HG03354 (cell line): ENCODE data around the gene ULK4.
"Not testable (repeated sequence)": the region's sequence is repeated elsewhere in the genome, so short reads cannot be mapped to it uniquely, and the experiment has no call there.

Experiments used
- ATAC-seq: cut with Tn5 transposase; IDR thresholded peaks from one replicate; pipeline ENCODE4 v1.9.1; 2021; ENCODE audit warnings: mild to moderate bottlenecking; ENCODE audit not compliant: unreplicated experiment, poor library complexity, severe bottlenecking

The ULK4 gene

GRCh38 chr3:41477399-41478014 lies 484.4 kb downstream of the ULK4 start:
- ATAC-seq = peak; percentile 47

GRCh38 chr3:41469083-41469482 lies 492.8 kb downstream of the ULK4 start:
- ATAC-seq = no peak

GRCh38 chr3:41467481-41467880 lies 494.4 kb downstream of the ULK4 start:
- no peak for ATAC-seq

- ATAC-seq = no peak
Observed at GRCh38 chr3:41464858-41465257, 497.0 kb downstream of the ULK4 start.

GRCh38 chr3:41464401-41464800 lies 497.5 kb downstream of the ULK4 start:
- no peak for ATAC-seq

GRCh38 chr3:41462103-41462691 lies 499.7 kb downstream of the ULK4 start:
- no peak for ATAC-seq

- ATAC-seq = no peak
Observed at GRCh38 chr3:41460736-41461135, 501.2 kb downstream of the ULK4 start.

- no peak for ATAC-seq
Observed at GRCh38 chr3:41457176-41457575, 504.7 kb downstream of the ULK4 start.

- ATAC-seq = no peak
Observed at GRCh38 chr3:41456162-41456561, 505.7 kb downstream of the ULK4 start.

GRCh38 chr3:41453618-41454017 lies 508.3 kb downstream of the ULK4 start:
- ATAC-seq = not testable (repeated sequence)

GRCh38 chr3:41450416-41451231 lies 511.3 kb downstream of the ULK4 start:
- ATAC-seq = no peak

GRCh38 chr3:41448396-41448795 lies 513.5 kb downstream of the ULK4 start:
- no peak for ATAC-seq

- no peak for ATAC-seq
Observed at GRCh38 chr3:41447701-41448100, 514.2 kb downstream of the ULK4 start.

- not testable (repeated sequence) for ATAC-seq
Observed at GRCh38 chr3:41446316-41446715, 515.6 kb downstream of the ULK4 start.

GRCh38 chr3:41441568-41441967 lies 520.3 kb downstream of the ULK4 start:
- ATAC-seq = no peak

- ATAC-seq = no peak
Observed at GRCh38 chr3:41441139-41441538, 520.8 kb downstream of the ULK4 start.

GRCh38 chr3:41436983-41437382 lies 524.9 kb downstream of the ULK4 start:
- no peak for ATAC-seq

- ATAC-seq = no peak
Observed at GRCh38 chr3:41434781-41435180, 527.1 kb downstream of the ULK4 start.

- ATAC-seq = no peak
Observed at GRCh38 chr3:41431386-41431785, 530.5 kb downstream of the ULK4 start.

- no peak for ATAC-seq
Observed at GRCh38 chr3:41430886-41431285, 531.0 kb downstream of the ULK4 start.

- ATAC-seq = no peak
Observed at GRCh38 chr3:41430391-41430790, 531.5 kb downstream of the ULK4 start.
